Measurements from ENCODE around the gene FLT3.

DNA sequence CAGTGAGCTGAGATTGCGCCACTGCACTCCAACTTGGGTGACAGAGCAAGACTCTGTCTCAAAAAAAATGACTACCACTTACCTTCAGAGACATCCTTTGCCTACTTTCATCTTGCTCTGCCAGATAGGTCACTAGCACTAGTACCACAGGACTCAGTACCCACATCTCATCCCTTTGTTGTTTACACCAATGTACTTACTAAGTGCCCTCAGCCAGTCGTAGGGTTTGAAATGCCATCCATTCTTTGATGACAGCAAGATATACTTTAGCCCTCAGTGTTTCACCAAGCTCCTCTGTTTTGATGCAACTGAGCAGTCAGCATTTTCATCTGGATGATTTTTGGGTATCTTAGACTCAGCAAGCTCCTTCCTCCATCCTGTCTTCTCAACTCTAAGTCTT is 118.0 kb downstream of the FLT3 start:
- TF ChIP-seq, protein P1, sequence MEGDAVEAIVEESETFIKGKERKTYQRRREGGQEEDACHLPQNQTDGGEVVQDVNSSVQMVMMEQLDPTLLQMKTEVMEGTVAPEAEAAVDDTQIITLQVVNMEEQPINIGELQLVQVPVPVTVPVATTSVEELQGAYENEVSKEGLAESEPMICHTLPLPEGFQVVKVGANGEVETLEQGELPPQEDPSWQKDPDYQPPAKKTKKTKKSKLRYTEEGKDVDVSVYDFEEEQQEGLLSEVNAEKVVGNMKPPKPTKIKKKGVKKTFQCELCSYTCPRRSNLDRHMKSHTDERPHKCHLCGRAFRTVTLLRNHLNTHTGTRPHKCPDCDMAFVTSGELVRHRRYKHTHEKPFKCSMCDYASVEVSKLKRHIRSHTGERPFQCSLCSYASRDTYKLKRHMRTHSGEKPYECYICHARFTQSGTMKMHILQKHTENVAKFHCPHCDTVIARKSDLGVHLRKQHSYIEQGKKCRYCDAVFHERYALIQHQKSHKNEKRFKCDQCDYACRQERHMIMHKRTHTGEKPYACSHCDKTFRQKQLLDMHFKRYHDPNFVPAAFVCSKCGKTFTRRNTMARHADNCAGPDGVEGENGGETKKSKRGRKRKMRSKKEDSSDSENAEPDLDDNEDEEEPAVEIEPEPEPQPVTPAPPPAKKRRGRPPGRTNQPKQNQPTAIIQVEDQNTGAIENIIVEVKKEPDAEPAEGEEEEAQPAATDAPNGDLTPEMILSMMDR (IDR thresholded peaks at IDR 0.05): no peak
- TF ChIP-seq POLR2A (IDR thresholded peaks at IDR 0.05): no peak
